Right forelimb (tissue), 1 donor: ENCODE measurements around the gene CKS1B.
"Not testable (repeated sequence)": the region's sequence is repeated elsewhere in the genome, so short reads cannot be mapped to it uniquely, and the experiment has no call there.

ENCODE experiments used
- DNase-seq: peaks from one replicate; pipeline ENCODE4 v3.0.0-alpha.2; 2018

Gene CKS1B

GRCh38 chr1:154966111-154966510 is 8.4 kb upstream of the CKS1B start:
- DNase-seq, result no peak

- no peak for DNase-seq
Measured at GRCh38 chr1:154967331-154967950, 7.0 kb upstream of the CKS1B start.

- DNase-seq, result no peak
Measured at GRCh38 chr1:154968731-154969130, 5.8 kb upstream of the CKS1B start.

GRCh38 chr1:154969246-154969645 is 5.2 kb upstream of the CKS1B start:
- DNase-seq, result no peak

- no peak for DNase-seq
Measured at GRCh38 chr1:154969860-154970452, 4.5 kb upstream of the CKS1B start.

- peak; percentile 95 for DNase-seq
Measured at GRCh38 chr1:154970631-154971340, 3.7 kb upstream of the CKS1B start, which contains the start of gene SHC1. Gene SHC1 (minus strand): TSS chr1:154970747. CDS start chr1:154970526, 221 bp downstream.

GRCh38 chr1:154971341-154971998 is 3.0 kb upstream of the CKS1B start:
- no peak for DNase-seq

- DNase-seq, result no peak
Measured at GRCh38 chr1:154972213-154972516, 2.3 kb upstream of the CKS1B start.

- DNase-seq, result peak; percentile 74
Measured at GRCh38 chr1:154972517-154973343, 1.8 kb upstream of the CKS1B start.

- peak; percentile 95 for DNase-seq
Measured at GRCh38 chr1:154973344-154974101, 958 bp upstream of the CKS1B start.

GRCh38 chr1:154974808-154975408 is 427 bp downstream of the CKS1B start:
- peak; percentile 98 for DNase-seq

GRCh38 chr1:154975409-154976059 is 1.1 kb downstream of the CKS1B start:
- DNase-seq, result peak; percentile 78

- DNase-seq, result not testable (repeated sequence)
Measured at GRCh38 chr1:154977762-154978161, 3.3 kb downstream of the CKS1B start.

- DNase-seq, result no peak
Measured at GRCh38 chr1:154978360-154978759, 3.9 kb downstream of the CKS1B start.

GRCh38 chr1:154982341-154982740 is 7.9 kb downstream of the CKS1B start:
- no peak for DNase-seq

- DNase-seq, result peak; percentile 94
Measured at GRCh38 chr1:154982897-154983648, 8.6 kb downstream of the CKS1B start, which contains the start of gene FLAD1. Gene FLAD1 (plus strand): TSS chr1:154983344. CDS start chr1:154983695, 351 bp downstream.

GRCh38 chr1:154983776-154984466 is 9.4 kb downstream of the CKS1B start:
- no peak for DNase-seq

GRCh38 chr1:154986736-154987135 is 12.3 kb downstream of the CKS1B start:
- DNase-seq, result not testable (repeated sequence)

GRCh38 chr1:154987326-154987725 is 12.8 kb downstream of the CKS1B start:
- DNase-seq, result no peak
